ENCODE data around the gene CHST3.
"Not testable (repeated sequence)": the region's sequence is repeated elsewhere in the genome, so short reads cannot be mapped to it uniquely, and the experiment has no call there.

CHST3 gene

DNA sequence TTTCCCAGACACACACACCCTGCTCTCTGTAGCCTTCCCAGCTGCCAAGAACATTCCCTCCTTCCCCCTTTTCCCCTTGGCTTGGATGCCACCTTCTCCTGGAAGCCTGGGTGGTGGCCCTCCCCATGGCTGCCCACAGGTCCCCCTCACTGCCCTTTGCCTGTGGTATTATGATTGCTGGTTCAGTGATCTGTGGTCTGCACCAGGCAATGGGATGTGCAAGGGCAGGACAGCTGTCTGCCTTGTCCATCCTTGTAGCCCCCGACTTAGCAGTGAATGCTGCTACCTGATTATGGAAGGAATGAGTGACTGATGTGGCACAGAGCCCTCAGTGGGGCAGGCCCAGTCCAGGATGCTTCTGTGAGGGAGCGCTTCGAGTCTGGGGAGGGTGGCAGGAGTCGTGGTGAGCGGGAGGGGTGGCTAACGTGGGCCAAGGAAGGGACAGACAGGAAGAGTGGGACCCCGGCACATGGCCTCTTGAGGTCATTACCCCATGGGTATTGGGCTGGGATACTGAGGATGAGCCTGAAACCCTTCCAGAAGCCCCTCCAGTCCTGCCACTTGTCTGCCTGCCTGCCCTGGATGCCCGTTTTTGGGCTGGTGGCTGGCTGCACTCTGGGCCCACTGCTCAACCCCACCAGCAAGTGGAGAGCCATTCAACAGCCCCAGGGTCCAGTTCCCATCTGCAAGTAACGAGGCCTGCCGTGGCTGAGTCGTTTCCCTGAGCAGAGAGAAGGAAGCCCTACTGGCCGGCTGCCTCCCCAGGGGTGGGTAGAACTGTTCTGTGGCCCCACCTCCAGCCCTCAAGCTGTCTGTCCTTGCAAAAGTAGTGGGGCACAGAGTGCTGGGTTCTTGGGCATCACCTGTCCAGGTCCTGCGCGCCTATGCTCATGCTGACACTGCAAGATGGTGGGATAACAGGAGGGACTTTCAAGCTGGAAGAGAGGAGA lies 8.8 kb downstream of the CHST3 start:
- DNase-seq (ENCODE audit: low read depth), result no peak

- no peak for DNase-seq (ENCODE audit: low read depth)
These were observed 9.7 kb downstream of the CHST3 start for GRCh38 chr10:71973777-71974488.

DNA sequence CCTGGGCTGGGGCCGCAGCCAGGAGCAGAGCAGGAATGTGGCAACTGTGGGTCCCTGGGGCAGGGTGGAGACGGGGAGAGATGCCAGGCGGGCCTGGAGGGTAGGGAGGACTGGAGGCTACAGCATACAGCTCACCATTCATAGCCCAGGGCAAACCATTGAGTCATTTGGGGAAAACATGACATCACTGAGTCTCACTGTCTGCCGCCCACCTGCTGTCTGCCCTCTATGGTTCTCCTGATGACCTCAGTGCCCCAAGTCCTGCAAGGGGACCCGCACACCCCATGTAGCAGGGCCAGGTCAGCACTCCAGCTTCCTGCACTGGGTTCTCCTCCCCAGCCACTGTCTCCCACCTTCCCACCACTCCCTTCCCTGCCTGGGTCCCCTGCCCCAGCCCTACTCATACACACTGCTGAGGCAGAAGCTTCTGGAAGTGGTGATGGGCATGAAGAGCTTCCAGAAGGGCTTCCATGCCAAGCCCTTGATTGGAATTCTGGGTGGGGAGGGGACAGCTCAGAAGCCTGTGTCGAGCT lies 10.4 kb downstream of the CHST3 start:
- no peak for DNase-seq (ENCODE audit: low read depth)

- DNase-seq (ENCODE audit: low read depth), result no peak
These were observed 11.1 kb downstream of the CHST3 start for GRCh38 chr10:71975087-71975870.

DNA sequence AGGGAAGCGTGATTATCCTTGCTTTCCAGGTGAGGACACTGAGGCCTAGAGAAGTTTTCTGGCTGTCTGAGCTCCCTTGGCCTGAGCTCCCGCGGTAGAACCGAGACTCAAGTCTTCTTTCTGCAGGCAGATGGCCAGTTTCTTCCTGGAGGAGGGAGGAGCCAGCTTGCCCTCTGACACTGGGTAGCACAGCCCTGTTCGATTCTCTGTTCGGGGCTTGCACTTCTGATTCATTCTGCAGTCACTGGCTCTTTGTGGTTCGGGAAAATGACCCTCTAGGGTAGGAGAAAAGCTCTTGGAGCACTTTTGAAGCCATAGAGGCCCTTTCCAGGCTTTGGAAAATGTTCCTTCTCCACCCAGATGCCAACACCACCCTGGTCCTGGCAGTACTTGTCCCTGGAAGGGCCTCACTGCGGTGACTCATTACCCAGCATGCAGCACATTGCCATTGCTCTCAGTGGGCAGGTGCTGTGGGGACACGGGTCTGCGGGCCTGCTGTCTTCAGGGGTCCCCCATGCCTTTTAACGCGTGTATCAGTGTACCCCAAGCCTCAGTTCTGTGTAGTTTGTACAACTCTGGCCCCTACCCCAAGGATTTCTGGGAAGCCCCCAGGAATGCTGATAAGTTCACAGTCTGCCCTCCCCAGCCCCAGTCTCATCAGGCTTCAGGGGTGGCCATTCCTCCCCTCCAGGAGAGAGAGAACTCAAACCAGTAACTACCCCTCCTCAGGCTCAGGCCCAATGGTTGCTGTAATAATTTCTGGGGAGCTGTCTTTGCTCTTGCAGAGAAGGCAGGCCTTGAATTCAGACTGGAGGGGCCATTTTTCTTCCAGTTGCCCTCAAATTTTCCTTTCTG lies 11.9 kb downstream of the CHST3 start:
- DNase-seq (ENCODE audit: low read depth), result no peak

DNA sequence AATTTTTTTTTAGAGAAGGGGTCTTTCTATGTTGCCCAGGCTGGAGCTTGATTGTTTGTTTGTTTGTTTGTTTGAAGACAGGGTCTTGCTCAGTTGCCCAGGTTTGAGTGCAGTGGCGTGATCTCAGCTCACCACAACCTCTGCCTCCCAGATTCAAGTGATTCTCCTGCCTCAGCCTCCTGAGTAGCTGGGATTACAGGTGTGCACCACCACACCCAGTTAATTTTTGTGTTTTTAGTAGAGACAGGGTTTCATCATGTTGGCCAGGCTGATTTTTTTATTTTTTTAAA lies 13.4 kb downstream of the CHST3 start:
- not testable (repeated sequence) for DNase-seq (ENCODE audit: low read depth)

DNA sequence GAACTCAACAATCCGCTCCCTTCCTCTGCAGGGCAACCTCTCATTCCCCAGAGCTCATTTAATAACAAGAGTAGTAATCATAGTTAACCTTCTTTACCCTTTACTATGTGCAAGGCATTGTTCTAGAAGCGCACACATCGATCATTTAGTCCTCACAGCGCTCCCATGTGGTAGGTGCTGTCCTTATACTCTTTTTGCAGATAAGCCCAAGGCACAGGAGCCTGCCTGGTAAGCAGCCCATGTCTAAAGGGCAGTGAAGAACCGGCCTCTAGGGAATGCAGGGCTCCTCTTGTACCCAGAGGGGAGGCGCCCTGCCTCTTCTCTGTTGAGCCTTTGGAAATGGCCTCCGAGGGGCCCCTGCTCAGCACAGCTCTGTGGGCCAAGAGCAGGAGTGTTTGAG lies 14.3 kb downstream of the CHST3 start:
- DNase-seq (ENCODE audit: low read depth), result no peak

DNA sequence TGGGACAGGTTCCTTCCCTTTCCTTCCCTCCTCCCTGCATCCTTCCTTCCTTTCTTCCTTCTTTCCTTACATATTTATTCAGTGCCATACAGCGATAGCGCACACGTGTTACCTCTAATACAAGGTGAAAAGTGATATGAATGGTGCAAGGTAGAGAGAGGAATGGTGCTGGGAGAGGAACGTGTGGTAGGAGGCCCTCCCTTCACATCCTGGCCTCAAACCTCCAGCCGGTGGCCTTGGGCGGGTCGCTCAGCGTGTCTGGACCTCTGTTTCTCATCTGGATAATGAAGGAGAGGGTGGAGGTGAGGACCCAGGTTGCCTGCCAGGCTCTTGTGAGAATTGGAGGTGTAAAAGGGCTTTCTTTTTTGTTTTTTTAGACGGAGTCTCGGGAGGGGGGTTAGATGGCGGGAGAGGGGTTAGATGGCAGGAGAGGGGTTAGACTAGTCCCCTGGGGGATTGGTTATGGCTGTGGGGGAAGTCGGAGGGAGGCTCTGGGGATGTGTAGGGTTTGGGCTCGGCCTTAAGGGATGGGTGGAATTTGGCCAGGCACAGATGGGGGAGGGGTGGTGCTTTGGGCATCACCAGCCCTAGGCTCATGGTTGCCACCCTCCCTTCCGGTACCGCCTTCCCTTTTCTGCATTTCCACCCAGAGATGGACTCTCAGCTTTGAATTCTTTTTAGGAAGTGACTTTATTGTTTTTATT lies 14.9 kb downstream of the CHST3 start:
- no peak for DNase-seq (ENCODE audit: low read depth)

DNA sequence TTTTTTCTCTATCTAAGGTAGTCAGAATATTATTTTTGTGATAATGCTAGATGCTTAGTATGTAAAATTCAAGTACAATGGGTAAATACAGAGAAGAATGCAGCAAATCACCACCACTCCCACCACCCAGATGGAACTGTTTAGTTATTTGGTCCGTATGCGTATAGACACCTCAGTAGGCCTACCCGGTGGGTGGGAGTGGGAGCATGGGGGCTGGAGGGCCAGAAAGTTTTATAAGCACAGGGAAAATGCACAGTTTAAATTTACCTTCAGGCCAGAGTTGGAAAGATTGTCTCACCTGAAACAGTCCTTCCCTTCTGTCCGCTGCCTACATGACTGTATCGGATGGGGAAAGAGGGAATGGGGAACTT lies 15.5 kb downstream of the CHST3 start:
- no peak for DNase-seq (ENCODE audit: low read depth)

DNA sequence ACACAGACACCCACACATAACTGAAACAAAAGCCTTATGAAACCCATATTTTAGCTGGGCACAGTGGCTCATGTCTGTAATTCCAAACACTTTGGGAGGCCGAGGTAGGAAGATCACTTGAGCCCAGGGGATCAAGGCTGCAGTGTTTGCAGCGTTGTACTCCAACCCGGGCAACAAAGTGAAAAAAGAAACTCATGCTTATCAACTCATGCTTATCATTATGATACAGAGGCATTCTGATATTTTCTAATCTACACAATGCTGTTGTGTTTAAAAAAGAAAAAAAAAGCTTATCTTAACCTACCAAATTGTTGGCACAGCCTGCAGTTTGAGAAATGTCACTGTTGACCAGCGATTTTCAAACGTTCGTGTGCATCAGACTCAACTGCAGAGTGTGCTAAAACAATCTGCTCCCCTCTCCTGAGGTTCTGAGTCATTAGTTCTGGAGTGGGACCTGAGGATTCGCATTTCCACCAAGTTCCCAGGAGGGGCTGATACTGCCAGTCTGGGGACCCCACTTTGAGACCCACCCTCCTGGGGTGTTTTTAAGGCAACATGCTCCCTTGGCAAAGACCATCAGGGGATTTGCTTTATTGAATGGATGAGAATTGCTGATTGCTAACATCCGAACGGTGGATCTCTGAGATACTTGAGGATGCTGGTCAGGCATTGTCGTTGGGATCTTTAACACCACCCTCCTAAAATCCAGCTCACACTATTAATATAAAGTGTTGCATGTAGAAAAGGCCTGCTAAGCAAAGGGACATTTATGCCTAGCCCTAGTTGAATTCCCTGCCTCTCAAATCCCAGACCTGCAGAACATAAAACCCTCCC lies 16.2 kb downstream of the CHST3 start:
- DNase-seq (ENCODE audit: low read depth), result no peak

DNA sequence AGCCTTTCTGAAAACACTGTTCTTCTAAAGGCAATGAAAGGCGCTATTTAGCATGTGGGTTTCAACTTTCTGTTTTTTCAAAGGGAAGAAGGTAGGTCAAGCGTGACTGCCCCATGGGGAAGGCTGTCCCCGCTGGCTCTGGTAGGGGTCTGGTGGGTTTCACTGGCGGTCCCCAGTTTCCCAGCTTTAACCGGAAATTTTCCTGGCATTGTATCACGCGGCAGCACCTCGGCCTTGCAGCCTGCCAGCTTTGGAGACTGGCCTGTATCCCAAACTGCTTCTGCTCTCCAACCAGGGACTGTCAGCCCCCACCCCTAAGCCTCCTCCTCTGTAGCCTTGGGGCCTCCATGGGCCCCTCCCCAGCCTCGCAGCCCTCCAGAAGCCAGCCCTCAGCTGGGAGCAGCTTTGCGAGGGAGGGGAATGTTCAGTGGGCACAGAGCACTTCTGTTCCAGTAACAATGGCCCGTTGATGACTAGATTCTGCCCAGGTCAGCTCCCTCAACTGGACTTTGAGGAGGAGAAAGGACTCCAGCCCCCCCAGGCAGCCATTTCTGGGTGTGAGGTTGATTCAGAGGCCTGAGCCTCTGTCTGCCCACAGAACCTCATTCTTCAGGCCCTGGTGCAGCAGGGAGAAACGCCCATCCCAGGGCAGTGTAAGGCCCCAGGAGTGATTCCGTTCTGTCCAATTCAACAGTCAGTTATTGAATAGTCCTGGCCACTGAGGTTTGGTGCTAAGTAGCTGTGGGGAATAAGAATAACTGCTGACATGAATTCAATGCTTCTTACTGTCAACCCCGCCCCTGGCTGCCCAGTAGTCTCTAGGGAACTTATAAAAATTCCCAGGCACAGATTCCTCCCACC lies 17.1 kb downstream of the CHST3 start:
- DNase-seq (ENCODE audit: low read depth), result no peak

DNA sequence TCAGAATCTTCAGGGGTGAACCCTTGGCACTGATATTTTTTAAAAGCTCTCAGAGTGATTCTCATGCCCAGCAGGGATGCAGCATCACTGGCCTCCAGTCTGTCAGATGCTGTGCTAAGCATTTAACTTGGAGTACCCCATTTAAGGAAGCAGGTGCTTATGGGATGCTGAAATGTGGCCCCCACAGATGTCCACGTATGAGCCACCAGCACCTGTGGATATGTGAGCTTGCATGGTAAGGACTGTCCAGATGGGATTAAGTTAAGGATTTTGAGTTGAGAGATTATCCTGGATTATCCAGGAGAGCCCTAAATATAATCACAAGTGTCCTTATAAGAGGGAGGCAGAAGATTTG lies 17.7 kb downstream of the CHST3 start:
- DNase-seq (ENCODE audit: low read depth), result no peak

DNA sequence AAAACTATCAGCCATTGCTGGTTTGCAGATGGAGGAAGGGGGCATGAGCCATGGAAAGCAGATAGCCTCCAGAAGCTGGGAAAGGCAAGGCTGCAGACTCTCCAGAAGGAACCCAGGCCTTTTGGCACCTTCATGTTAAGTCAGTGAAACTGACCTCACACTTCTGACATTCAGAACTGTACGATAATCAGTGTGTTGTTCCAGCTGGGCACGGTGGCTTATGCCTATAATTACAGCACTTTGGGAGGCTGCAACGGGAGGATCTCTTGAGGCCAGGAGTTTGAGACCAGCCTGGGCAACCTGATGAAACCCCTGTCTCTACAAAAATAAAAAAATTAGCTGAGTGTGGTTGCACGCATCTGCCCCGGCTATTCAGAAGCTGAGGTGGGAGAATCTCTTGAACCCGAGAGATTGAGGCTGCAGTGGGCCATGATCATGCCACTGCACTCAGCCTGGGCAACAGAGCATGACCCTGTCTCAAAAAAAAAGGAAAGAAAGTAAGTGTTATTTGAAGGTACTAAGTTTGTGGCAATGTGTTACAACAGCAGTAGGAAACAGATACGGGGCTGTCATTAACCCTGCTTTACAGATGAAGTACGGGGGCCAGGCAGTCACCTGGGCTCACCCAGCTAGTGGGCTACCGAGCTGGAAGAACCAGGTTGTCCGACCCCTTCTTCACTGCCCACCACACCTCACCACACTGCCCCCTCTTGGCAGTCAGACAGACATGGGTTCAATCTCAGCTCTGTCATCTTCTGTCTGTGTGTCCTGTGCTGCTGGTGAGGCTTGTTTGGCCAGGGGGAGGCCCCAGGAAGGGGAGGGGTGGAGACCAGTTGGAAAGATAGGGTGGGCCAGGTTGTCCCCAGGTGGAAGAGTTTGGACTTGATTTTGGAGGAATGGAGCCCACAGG lies 18.3 kb downstream of the CHST3 start:
- DNase-seq (ENCODE audit: low read depth), result no peak

DNA sequence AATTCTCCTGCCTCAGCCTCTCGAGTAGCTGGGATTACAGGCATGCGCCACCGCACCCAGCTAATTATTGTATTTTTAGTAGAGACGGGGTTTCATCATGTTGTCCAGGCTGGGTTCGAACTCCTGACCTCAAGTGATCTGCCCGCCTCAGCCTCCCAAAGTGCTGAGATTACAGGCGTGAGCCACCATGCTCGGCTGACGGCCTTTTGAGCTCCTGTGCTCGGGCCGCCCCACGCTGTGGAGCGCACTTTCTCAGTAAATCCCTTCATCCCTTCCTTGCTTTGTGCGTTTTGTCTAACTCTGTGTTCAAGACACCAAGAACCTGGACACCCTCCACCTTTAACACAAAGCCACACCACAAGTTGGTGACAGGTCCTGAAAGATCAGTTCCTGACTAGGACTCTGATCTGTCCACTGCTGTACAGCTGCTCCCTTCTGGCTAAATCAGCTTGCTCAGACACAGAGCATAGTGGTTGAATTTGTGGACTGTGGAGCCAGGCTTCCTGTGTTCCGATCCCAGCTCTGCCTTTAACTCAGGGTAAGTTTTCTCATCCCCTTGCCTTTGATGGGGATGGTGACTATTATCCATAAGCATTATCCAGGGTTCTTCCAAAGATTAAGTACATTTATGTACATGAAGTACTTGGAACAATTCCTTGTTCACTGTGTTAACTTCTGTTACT lies 20.1 kb downstream of the CHST3 start:
- no peak for DNase-seq (ENCODE audit: low read depth)

DNA sequence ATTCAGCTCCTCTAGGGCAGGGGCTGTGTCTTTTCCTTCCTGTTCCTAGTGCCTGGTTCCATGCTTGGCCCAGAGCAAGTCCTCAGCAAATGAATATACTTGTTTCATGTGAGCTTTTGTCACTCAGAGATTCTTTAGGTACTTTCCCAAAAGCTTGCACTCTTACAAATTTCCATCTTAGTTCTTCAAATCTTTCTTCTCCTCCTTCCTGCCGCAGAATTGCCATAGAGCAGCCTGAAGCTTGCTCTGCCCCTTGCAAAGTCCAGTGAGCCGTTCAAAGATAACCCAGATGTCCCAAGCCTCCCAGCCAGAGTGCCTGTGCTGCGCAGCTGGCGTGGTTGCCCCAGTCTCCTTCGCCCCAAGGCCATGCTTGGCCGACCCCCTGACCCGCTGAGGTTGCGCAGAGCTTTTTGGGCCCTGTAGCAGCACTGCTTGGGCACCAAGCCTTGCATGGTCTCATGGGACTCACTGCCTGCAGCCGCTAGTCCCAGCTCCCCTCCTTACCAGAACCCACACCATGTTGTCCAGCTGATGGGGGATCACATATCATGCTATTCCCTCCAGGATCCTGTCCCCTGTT lies 20.7 kb downstream of the CHST3 start:
- DNase-seq (ENCODE audit: low read depth), result no peak

GRCh38 chr10:71985542-71986250 lies 21.5 kb downstream of the CHST3 start:
- no peak for DNase-seq (ENCODE audit: low read depth)

All from GM04503 (cell line).